Breast epithelium (tissue), 4 donors: ENCODE results near the gene EPHA2. TPM values are rescaled to one million over a fixed set of nuclear protein-coding genes. Genes with fewer than 3 reads are reported as not detected.

Experiments
- DNase-seq, 2 donors: peaks; one replicate each; pipeline ENCODE4 v3.0.0-alpha.2; 2019; ENCODE audit warnings: low spot score in 2 of 2
- H3K27ac ChIP-seq, 2 donors: fragments of 200-600 bp; sonication (generic) in 1 of 2; one replicate each; pipeline ENCODE4 v1.5.1; 2016 to 2019; ENCODE audit warnings: mild to moderate bottlenecking in 1 of 2
- H3K27me3 ChIP-seq, 2 donors: fragments of 200-600 bp; sonication (generic) in 1 of 2; one replicate each; pipeline versions ENCODE4 v1.5.1 to v1.6.0; 2017 to 2019; ENCODE audit warnings: control low read depth in 1 of 2, mild to moderate bottlenecking in 1 of 2
- H3K36me3 ChIP-seq: fragments of 200-600 bp; one replicate; pipeline ENCODE4 v1.5.1; 2019
- H3K4me1 ChIP-seq, 2 donors: fragments of 200-600 bp; sonication (generic); one replicate each; pipeline ENCODE4 v1.5.1; 2016 to 2019; ENCODE audit warnings: control low read depth in 1 of 2
- H3K4me3 ChIP-seq, 3 donors: fragments of 200-600 bp; sonication (generic); 1 replicate in 2 of 3; 2 replicates in 1 of 3; pipeline ENCODE4 v1.5.1; 2016 to 2019; ENCODE audit warnings: mild to moderate bottlenecking in 3 of 3, moderate library complexity in 2 of 3
- H3K9me3 ChIP-seq, 2 donors: fragments of 200-600 bp; sonication (generic) in 1 of 2; one replicate each; pipeline ENCODE4 v1.5.1; 2016 to 2019; ENCODE audit warnings: control low read depth in 1 of 2
- POLR2A ChIP-seq: fragments of 450-650 bp; IDR thresholded peaks from one replicate; pipeline ENCODE4 v1.6.1; 2016; ENCODE audit warnings: antibody characterized with exemption, mild to moderate bottlenecking, moderate library complexity
- POLR2AphosphoS5 ChIP-seq, 3 donors: sonication (generic); formaldehyde crosslinking; IDR thresholded peaks; one replicate each; pipeline ENCODE4 v1.6.1; 2017; ENCODE audit warnings: antibody characterized with exemption in 3 of 3
- intact Hi-C: fragments of 100-400 bp; cut with DNase I; formaldehyde crosslinking; loops from one replicate; pipeline ENCODE4 v1.15.1; 2023; ENCODE audit warnings: low total_unique reads
- total RNA-seq, 3 donors: library from RNA; depleted of rRNA; stranded (reverse); fragments of >200 nt; gene quantifications; one replicate each; pipeline ENCODE4 v1.1.0, GENCODE V29; 2016
- TF ChIP-seq, protein P1 (sequence below), 3 donors: fragments of 450-650 bp; IDR thresholded peaks; one replicate each; pipeline ENCODE4 v1.5.1; 2016 to 2017; ENCODE audit warnings: antibody characterized with exemption in 3 of 3, mild to moderate bottlenecking in 3 of 3, moderate library complexity in 3 of 3

The EPHA2 gene
- total RNA-seq, 3 donors from 2014 or later: 5.8 to 18.4 (median 16.7) TPM

DNA sequence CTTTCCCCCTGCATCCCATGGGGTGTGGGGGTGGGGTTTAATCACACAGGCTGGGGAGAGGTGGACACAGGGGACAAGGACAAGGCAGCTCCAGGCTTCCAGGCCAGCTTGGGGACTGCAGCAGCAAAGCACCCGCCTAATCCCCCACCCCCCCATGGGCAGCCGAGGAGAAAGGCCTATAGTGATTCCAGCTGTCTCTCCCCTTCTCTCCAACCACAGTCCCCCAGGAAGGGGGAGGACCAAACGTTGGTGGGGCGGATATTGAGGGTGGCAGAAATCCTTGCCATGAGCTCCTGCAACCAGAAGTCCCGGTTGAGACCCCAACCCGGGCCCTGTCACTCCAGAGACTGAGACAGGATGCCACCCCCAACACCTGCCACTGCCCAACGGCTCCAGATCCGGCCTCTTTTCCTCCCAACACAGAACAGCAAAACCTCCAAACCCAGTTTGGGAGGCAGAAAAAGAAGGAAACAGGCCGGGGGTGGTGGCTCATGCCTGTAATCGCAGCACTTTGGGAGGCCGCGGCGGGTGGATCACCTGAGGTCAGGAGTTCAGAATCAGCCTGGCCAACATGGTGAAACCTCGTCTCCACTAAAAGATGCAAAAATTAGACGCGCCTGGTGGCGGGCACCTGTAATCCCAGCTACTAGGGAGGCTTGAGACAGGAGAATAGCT lies 1.7 kb downstream of the EPHA2 start:
- Histone ChIP-seq H3K4me1 (peaks cover 12 to 34% of the 10 kb centered on the region in 2 donors), H3K9me3 (no peaks in the 10 kb centered on the region), H3K27me3 (no peaks in the 10 kb centered on the region), H3K4me3 (peak overlapping the region; percentile 64 to 83 (median 82)), H3K36me3 (no peaks in the 10 kb centered on the region), H3K27ac (peak overlapping the region; percentile 94 to 96)
- intact Hi-C loops: no loop called here
- no peak for DNase-seq
- TF ChIP-seq, protein P1, sequence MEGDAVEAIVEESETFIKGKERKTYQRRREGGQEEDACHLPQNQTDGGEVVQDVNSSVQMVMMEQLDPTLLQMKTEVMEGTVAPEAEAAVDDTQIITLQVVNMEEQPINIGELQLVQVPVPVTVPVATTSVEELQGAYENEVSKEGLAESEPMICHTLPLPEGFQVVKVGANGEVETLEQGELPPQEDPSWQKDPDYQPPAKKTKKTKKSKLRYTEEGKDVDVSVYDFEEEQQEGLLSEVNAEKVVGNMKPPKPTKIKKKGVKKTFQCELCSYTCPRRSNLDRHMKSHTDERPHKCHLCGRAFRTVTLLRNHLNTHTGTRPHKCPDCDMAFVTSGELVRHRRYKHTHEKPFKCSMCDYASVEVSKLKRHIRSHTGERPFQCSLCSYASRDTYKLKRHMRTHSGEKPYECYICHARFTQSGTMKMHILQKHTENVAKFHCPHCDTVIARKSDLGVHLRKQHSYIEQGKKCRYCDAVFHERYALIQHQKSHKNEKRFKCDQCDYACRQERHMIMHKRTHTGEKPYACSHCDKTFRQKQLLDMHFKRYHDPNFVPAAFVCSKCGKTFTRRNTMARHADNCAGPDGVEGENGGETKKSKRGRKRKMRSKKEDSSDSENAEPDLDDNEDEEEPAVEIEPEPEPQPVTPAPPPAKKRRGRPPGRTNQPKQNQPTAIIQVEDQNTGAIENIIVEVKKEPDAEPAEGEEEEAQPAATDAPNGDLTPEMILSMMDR (IDR thresholded peaks at IDR 0.05): no peak
- no peak for TF ChIP-seq POLR2A

- Histone ChIP-seq H3K36me3 (no peaks in the 10 kb centered on the region), H3K27me3 (no peaks in the 10 kb centered on the region), H3K27ac (peak overlapping the region; percentile 94 to 96), H3K9me3 (no peaks in the 10 kb centered on the region), H3K4me1 (peaks cover 12 to 34% of the 10 kb centered on the region in 2 donors), H3K4me3 (peak overlapping the region; percentile 64 to 83 (median 82))
- no peak for TF ChIP-seq POLR2AphosphoS5 (IDR thresholded peaks at IDR 0.05)
- TF ChIP-seq POLR2A: no peak
- TF ChIP-seq, protein P1 (IDR thresholded peaks at IDR 0.05): no peak
- no peak for DNase-seq
- intact Hi-C loops: no loop called here
Observed at GRCh38 chr1:16153096-16153998, 2.5 kb downstream of the EPHA2 start.

DNA sequence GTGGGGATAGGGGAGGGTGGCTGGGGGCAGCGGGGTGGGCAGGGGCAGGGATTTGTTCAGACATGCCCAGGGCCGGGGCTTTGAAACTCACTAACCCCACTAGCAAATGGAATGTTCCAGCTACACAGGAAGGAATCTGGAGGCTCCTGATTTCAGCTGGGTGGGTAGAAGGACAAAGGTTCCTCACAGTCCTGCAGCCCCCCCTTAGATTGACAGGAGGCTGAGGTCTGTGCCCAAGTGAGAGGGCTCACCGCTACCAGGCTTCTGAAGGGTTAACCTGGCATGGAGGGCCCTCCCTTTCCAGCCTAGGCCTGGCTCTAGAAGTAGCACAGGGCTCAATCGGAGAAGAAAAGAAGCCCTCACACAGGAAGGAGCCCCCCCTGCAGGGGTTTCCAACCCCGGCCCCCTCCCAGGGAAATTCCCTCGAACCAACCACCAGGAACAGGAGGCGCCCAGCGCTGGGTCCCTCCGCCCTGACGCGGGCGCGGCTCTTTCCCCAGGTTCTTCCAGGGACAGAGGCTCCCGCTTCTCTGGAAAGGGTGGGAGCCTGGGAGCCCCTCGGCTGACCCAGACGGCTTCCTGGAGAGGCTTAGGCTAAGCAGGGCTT lies 3.3 kb downstream of the EPHA2 start:
- Histone ChIP-seq H3K9me3 (no peaks in the 10 kb centered on the region), H3K27me3 (no peaks in the 10 kb centered on the region), H3K36me3 (no peaks in the 10 kb centered on the region), H3K27ac (peak overlapping the region; percentile 94 to 96), H3K4me1 (peaks cover 12 to 34% of the 10 kb centered on the region in 2 donors), H3K4me3 (peak overlapping the region; percentile 64 to 83 (median 82))
- no peak for DNase-seq
- TF ChIP-seq POLR2AphosphoS5 (IDR thresholded peaks at IDR 0.05): no peak
- no peak for TF ChIP-seq POLR2A
- TF ChIP-seq, protein P1 (IDR thresholded peaks at IDR 0.05): no peak
- intact Hi-C loops: no loop called here

DNA sequence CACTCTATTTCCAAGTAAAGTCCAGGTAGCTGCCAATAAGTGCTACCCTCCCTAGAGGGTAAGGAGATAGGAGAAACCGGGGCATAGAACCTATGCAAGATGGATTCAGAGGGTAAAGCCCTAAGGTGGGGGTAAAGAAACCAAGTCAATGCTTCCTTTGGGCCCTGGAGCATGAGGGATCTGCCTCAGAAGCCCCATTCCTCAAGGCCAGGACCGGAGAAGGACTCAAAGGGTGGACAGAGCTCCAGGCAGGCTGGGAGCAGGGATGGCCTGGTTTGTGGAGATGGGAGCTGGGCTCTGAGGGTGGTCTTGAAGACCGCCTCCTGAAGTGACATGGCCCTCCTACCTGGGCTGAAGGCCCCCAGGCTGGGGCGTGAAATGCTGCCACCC lies 3.9 kb downstream of the EPHA2 start:
- Histone ChIP-seq H3K36me3 (no peaks in the 10 kb centered on the region), H3K4me3 (peak overlapping the region in 1 of 3 donors; percentile 83), H3K27ac (peak overlapping the region; percentile 94 to 96), H3K9me3 (no peaks in the 10 kb centered on the region), H3K4me1 (peaks cover 12 to 34% of the 10 kb centered on the region in 2 donors), H3K27me3 (no peaks in the 10 kb centered on the region)
- DNase-seq: no peak
- intact Hi-C loops: no loop called here
- TF ChIP-seq POLR2AphosphoS5 (IDR thresholded peaks at IDR 0.05): no peak
- TF ChIP-seq, protein P1 (IDR thresholded peaks at IDR 0.05): no peak
- TF ChIP-seq POLR2A: no peak
